Heart left ventricle (tissue), 13 donors: ENCODE results near the gene RGS6.

Experiments used
- CTCF ChIP-seq, 12 donors: fragments of 200-600 bp; sonication (generic) in 4 of 12; IDR thresholded peaks; one replicate each; pipeline versions ENCODE4 v1.5.0 to v1.8.0; 2018 to 2022; ENCODE audit warnings: antibody characterized with exemption in 12 of 12, mild to moderate bottlenecking in 5 of 12
- POLR2A ChIP-seq, 2 donors: fragments of 450-650 bp; IDR thresholded peaks; one replicate each; pipeline ENCODE4 v1.6.1; 2017; ENCODE audit warnings: antibody characterized with exemption in 2 of 2, mild to moderate bottlenecking in 2 of 2, moderate library complexity in 2 of 2
- donor health status: ischemic (EF 13 %, LVEDD 7.1; RV severe dilation, severe dysfunction).
- donor health status: DM: no; HTN: yes; CAD: no.
- donor health status: DM: no; HTN: no; CAD: no.
- donor health status: ischemic (EF 25% LVEDD 6.9; RV normal size, moderate dysfunction).
- donor health status: ischemic (EF 25% LVEDD 5.7; RV mildly dilated, moderate dysfunction).
- donor health status: ischemic (EF 35%, LVEDD 5.7; RV mildly dilated, moderate dysfunction).
- donor health status: nonischemic (EF 11% LVEDD 7.7; RV severe dilation, severe dysfunction).
- donor health status: DM: yes; HTN: yes; CAD: no.
- donor health status: PGD.
- donor health status: ischemic (EF 29% LVEDD 5.4; RV normal size, mild dysfunction).
- donor health status: nonischemic (EF 23%, LVEDD 6.1; RV moderate dilation, normal function).

GRCh38 chr14:72347118-72347517 lies 414.9 kb downstream of the RGS6 start:
- TF ChIP-seq CTCF (IDR thresholded peaks at IDR 0.05): no peak
- TF ChIP-seq POLR2A (IDR thresholded peaks at IDR 0.05): no peak
